ENCODE data around the gene CD69. TPM values are rescaled to one million over a fixed set of nuclear protein-coding genes. Genes with fewer than 3 reads are reported as not detected.

The CD69 gene
- total and polyA plus RNA-seq, 12 donors, result 0.17 to 6.2 (median 0.50) TPM; not detected in 2

DNA sequence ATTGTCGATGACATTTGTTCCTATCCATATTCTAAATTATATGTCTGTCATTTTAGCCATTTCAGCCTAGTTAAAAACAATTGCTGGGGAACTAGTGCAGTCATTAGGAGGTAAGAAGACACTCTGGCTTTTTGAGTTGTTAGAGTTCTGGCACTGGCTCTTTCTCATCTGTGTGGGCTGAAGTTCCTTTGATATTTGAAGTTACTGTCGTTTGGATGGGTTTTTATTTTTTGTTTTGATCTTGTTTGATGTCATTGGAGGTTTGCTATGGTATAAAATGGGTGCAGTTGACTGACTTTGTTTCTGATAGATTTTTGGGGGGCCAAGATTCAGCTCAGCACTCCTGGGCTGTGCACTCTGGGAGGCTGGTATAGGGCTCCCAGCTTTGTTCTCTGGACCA, 20.7 kb upstream of the CD69 start:
- no peaks in the 10 kb centered on the region for H3K36me3 ChIP-seq
- DNase-seq (no peak), ATAC-seq (no peak)
- H3K4me1 ChIP-seq, result no peaks in the 10 kb centered on the region
- intact Hi-C loops (cut with DNase I), result no loop called here
- H3K9me3 ChIP-seq, result peaks cover 0 to 7% (median 0%) of the 10 kb centered on the region in 11 donors
- no peaks in the 10 kb centered on the region for H3K27me3 ChIP-seq
- H3K4me3 ChIP-seq, result no peak overlapping the region
- WGBS, 2 donors, result 79 to 93% methylated on average over 2 of the region's 2 CpGs
- TF ChIP-seq, protein P1, sequence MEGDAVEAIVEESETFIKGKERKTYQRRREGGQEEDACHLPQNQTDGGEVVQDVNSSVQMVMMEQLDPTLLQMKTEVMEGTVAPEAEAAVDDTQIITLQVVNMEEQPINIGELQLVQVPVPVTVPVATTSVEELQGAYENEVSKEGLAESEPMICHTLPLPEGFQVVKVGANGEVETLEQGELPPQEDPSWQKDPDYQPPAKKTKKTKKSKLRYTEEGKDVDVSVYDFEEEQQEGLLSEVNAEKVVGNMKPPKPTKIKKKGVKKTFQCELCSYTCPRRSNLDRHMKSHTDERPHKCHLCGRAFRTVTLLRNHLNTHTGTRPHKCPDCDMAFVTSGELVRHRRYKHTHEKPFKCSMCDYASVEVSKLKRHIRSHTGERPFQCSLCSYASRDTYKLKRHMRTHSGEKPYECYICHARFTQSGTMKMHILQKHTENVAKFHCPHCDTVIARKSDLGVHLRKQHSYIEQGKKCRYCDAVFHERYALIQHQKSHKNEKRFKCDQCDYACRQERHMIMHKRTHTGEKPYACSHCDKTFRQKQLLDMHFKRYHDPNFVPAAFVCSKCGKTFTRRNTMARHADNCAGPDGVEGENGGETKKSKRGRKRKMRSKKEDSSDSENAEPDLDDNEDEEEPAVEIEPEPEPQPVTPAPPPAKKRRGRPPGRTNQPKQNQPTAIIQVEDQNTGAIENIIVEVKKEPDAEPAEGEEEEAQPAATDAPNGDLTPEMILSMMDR (IDR thresholded peaks at IDR 0.05), result no peak
- H3K27ac ChIP-seq, result no peak overlapping the region

- Histone ChIP-seq H3K27me3 (no peaks in the 10 kb centered on the region), H3K4me1 (peaks cover 0 to 15% (median 0%) of the 10 kb centered on the region in 9 donors), H3K36me3 (no peaks in the 10 kb centered on the region), H3K27ac (no peak overlapping the region), H3K4me3 (no peak overlapping the region), H3K9me3 (peaks cover 0 to 7% (median 0%) of the 10 kb centered on the region in 11 donors)
- intact Hi-C loops (cut with DNase I), result no loop called here
- WGBS, 2 donors, result 75 to 77% methylated on average over 4 of the region's 4 CpGs
- TF ChIP-seq, protein P1 (IDR thresholded peaks at IDR 0.05), result no peak
- ATAC-seq, result no peak
- no peak for DNase-seq
Observed at GRCh38 chr12:9779209-9779608, 18.5 kb upstream of the CD69 start.

- TF ChIP-seq, protein P1 (IDR thresholded peaks at IDR 0.05), result no peak
- H3K4me3 ChIP-seq, result no peak overlapping the region
- H3K4me1 ChIP-seq, result peaks cover 0 to 19% (median 0%) of the 10 kb centered on the region in 9 donors
- peaks cover 0 to 7% (median 0%) of the 10 kb centered on the region in 11 donors for H3K9me3 ChIP-seq
- WGBS, 2 donors, result 83 to 88% methylated on average over 3 of the region's 3 CpGs
- ATAC-seq (no peak), DNase-seq (no peak)
- H3K36me3 ChIP-seq, result no peaks in the 10 kb centered on the region
- no peak overlapping the region for H3K27ac ChIP-seq
- H3K27me3 ChIP-seq, result no peaks in the 10 kb centered on the region
- intact Hi-C loops (cut with DNase I), result no loop called here
Observed at GRCh38 chr12:9776781-9777180, 16.1 kb upstream of the CD69 start.

GRCh38 chr12:9773216-9773877, 12.6 kb upstream of the CD69 start:
- TF ChIP-seq, protein P1 (IDR thresholded peaks at IDR 0.05), result no peak
- Histone ChIP-seq H3K27ac (peak overlapping the region in 1 of 10 donors; percentile 35), H3K27me3 (no peaks in the 10 kb centered on the region), H3K4me3 (no peak overlapping the region), H3K36me3 (no peaks in the 10 kb centered on the region), H3K4me1 (peaks cover 0 to 30% (median 0%) of the 10 kb centered on the region in 9 donors), H3K9me3 (no peaks in the 10 kb centered on the region)
- ATAC-seq (no peak), DNase-seq (no peak)
- intact Hi-C loops (cut with DNase I), result no loop called here
- 78% methylated on average over 2 of the region's 2 CpGs for WGBS, 2 donors

Data from heart right ventricle (tissue), 16 donors.